Mesenchymal stem cell (in vitro differentiated cells and primary cell): Measurements from ENCODE around the gene LIMS3.
"Not testable (repeated sequence)": the region's sequence is repeated elsewhere in the genome, so short reads cannot be mapped to it uniquely, and the experiment has no call there.

Experiments used
- DNase-seq: peaks from one replicate; pipeline ENCODE4 v3.0.0-alpha.2; 2013
- H2AFZ ChIP-seq: one replicate; pipeline ENCODE4 v1.6.1; 2013; ENCODE audit warnings: low read depth, mild to moderate bottlenecking, control low read depth, inconsistent platforms, low read length, moderate library complexity
- H2AK5ac ChIP-seq: 2 replicates; pipeline ENCODE4 v1.6.1; 2013; ENCODE audit warnings: low read length, moderate library complexity, mild to moderate bottlenecking, inconsistent platforms; ENCODE audit not compliant: severe bottlenecking
- H2BK120ac ChIP-seq: one replicate; pipeline ENCODE4 v1.6.1; 2013; ENCODE audit warnings: low read depth, mild to moderate bottlenecking, inconsistent platforms, low read length, moderate library complexity
- H2BK12ac ChIP-seq, 2 experiments: one replicate each; pipeline ENCODE4 v1.6.1; 2013; ENCODE audit warnings: inconsistent platforms in 2 of 2, low read length in 2 of 2, mild to moderate bottlenecking in 2 of 2, moderate library complexity in 2 of 2, control low read depth in 1 of 2
- H2BK15ac ChIP-seq: one replicate; pipeline ENCODE4 v1.6.1; 2013; ENCODE audit warnings: mild to moderate bottlenecking, low read depth, inconsistent platforms; ENCODE audit not compliant: poor library complexity, severe bottlenecking
- H2BK5ac ChIP-seq: 2 replicates; pipeline ENCODE4 v1.6.1; 2013; ENCODE audit warnings: low read depth, mild to moderate bottlenecking, low read length, control low read depth, inconsistent platforms; ENCODE audit not compliant: poor library complexity, severe bottlenecking
- H3K14ac ChIP-seq, 2 experiments: one replicate each; pipeline ENCODE4 v1.6.1; 2013; ENCODE audit warnings: inconsistent platforms in 2 of 2, low read length in 2 of 2, control low read depth in 1 of 2, mild to moderate bottlenecking in 1 of 2, moderate library complexity in 1 of 2
- H3K18ac ChIP-seq, 2 experiments: one replicate each; pipeline ENCODE4 v1.6.1; 2013; ENCODE audit warnings: inconsistent platforms in 2 of 2, low read length in 2 of 2, control low read depth in 1 of 2, low read depth in 1 of 2, mild to moderate bottlenecking in 1 of 2
- H3K23ac ChIP-seq, 2 experiments: one replicate each; pipeline ENCODE4 v1.6.1; 2013; ENCODE audit warnings: inconsistent platforms in 2 of 2, low read length in 2 of 2, mild to moderate bottlenecking in 2 of 2, moderate library complexity in 2 of 2, control low read depth in 1 of 2
- H3K27ac ChIP-seq: 2 replicates; pipeline ENCODE4 v1.5.1; 2013; ENCODE audit warnings: mild to moderate bottlenecking, moderate library complexity, low read length, control low read depth, inconsistent platforms; ENCODE audit not compliant: poor library complexity, severe bottlenecking
- H3K27me3 ChIP-seq, 2 experiments: 2 replicates each; pipeline versions ENCODE4 v1.6.1 to v1.7.0; 2013; ENCODE audit warnings: low read length in 2 of 2, mild to moderate bottlenecking in 2 of 2, moderate library complexity in 2 of 2, control low read depth in 1 of 2, inconsistent platforms in 1 of 2; ENCODE audit not compliant: control insufficient read depth in 1 of 2, insufficient read depth in 1 of 2
- H3K36me3 ChIP-seq, 2 experiments: 2 replicates each; pipeline versions ENCODE4 v1.6.1 to v1.7.0; 2013; ENCODE audit warnings: low read length in 2 of 2, control low read depth in 1 of 2, inconsistent platforms in 1 of 2, low read depth in 1 of 2, mild to moderate bottlenecking in 1 of 2; ENCODE audit not compliant: insufficient read depth in 2 of 2, control insufficient read depth in 1 of 2
- H3K4ac ChIP-seq, 2 experiments: one replicate each; pipeline ENCODE4 v1.6.1; 2013; ENCODE audit warnings: inconsistent platforms in 2 of 2, low read length in 2 of 2, mild to moderate bottlenecking in 2 of 2, moderate library complexity in 2 of 2, control low read depth in 1 of 2, low read depth in 1 of 2
- H3K4me1 ChIP-seq: 2 replicates; pipeline ENCODE4 v1.6.1; 2013; ENCODE audit warnings: low read depth, low read length, control low read depth; ENCODE audit not compliant: control insufficient read depth, insufficient read depth
- H3K4me2 ChIP-seq: 2 replicates; pipeline ENCODE4 v1.6.1; 2013; ENCODE audit warnings: low read length, mild to moderate bottlenecking, inconsistent platforms; ENCODE audit not compliant: poor library complexity, severe bottlenecking
- H3K4me3 ChIP-seq, 2 experiments: 2 replicates each; pipeline versions ENCODE4 v1.5.1 to v1.7.0; 2013; ENCODE audit warnings: low read length in 2 of 2, mild to moderate bottlenecking in 2 of 2, control low read depth in 1 of 2, low read depth in 1 of 2; ENCODE audit not compliant: insufficient read depth in 1 of 2
- H3K79me1 ChIP-seq: replicated peaks from 2 replicates; pipeline ENCODE4 v1.6.1; 2013; ENCODE audit warnings: mild to moderate bottlenecking, control low read depth, low read length, inconsistent platforms; ENCODE audit not compliant: poor library complexity, severe bottlenecking
- H3K9ac ChIP-seq: 2 replicates; pipeline ENCODE4 v1.7.0; 2013; ENCODE audit warnings: mild to moderate bottlenecking, low read length, moderate library complexity
- H3K9me3 ChIP-seq: 2 replicates; pipeline ENCODE4 v1.7.0; 2013; ENCODE audit warnings: mild to moderate bottlenecking, low read length; ENCODE audit not compliant: control insufficient read depth
- H4K8ac ChIP-seq: one replicate; pipeline ENCODE4 v1.6.1; 2013; ENCODE audit warnings: inconsistent platforms, mild to moderate bottlenecking, low read length, moderate library complexity
- H4K91ac ChIP-seq: one replicate; pipeline ENCODE4 v1.6.1; 2013; ENCODE audit warnings: mild to moderate bottlenecking, low read length, inconsistent platforms
- WGBS: methylation state at CpG from one replicate; pipeline ENCODE4 v1.1.7; 2013; ENCODE audit warnings: mixed read lengths; 5-methylcytosine and 5-hydroxymethylcytosine counted together

The LIMS3 gene

DNA sequence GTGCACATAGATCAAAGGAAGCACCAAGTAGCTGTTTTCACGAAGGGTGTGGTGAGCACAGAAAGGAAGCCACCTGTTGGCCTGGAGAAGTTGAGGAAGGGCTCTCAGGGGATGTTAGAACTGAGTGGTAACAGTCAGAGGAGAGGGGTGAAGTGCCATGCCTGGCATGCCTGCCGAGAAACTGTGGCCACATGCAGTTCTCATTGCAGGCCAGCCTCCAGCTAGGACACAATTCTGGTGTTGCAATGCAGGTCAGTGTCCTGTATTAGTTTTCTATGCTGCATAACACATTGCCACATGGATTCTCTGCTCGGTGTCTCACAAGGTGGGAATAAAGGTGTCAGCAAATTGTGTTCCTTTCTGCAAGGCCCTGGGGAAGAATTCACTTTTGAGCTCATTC lies 46.9 kb downstream of the LIMS3 start:
- H2BK120ac ChIP-seq, H2BK5ac ChIP-seq, H2AFZ ChIP-seq, H4K8ac ChIP-seq, DNase-seq, H4K91ac ChIP-seq, H3K27me3 ChIP-seq, H3K9ac ChIP-seq, H3K9me3 ChIP-seq, H3K4me2 ChIP-seq, H3K4me1 ChIP-seq, H3K4me3 ChIP-seq, H3K18ac ChIP-seq, H3K36me3 ChIP-seq, H2BK12ac ChIP-seq, H3K23ac ChIP-seq, H2BK15ac ChIP-seq, H3K14ac ChIP-seq, H3K27ac ChIP-seq, H2AK5ac ChIP-seq, H3K4ac ChIP-seq, H3K79me1 ChIP-seq: not testable (repeated sequence)
- WGBS, result no CpG with 5 or more reads among the region's 3 CpGs

DNA sequence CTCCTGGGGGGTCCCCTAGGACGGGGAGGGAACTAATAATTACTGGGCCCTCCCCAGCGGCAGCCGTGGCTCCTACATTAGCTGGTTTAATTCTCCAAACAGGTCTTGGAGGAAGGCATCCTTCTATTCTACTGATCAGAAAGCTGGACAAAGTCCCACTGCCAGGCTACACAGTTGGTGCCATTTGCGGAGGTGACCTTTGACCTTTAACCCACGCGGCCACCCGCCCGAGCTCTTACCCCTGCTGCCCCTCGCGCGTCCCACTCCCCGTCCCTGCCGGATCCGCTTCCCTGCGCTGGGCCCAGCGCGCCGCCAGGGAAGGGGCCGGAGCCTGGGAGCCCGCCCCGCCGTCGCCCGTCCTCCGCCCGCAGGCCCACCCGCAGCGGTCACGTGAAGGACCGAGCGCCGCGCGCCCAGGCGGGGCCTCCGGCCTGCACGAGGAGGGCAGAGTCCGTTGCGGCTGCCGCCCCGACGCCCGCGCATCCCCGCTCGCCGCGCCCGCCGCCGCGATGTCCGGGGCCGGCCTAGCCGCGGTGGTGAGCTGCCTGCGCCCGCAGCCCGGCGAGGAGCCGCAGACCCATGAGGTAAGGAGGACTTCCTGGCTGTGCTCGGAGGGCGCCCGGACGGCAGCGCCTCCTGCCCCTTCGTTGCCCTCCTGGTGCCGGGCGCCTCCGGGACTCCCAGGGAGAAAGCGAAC lies 48.9 kb downstream of the LIMS3 start:
- not testable (repeated sequence) for H3K14ac ChIP-seq, H2BK15ac ChIP-seq, H3K4ac ChIP-seq, H2BK120ac ChIP-seq, H3K18ac ChIP-seq, H3K4me2 ChIP-seq, H2AK5ac ChIP-seq, H3K27ac ChIP-seq, H3K27me3 ChIP-seq, H3K9ac ChIP-seq, H2BK12ac ChIP-seq, H2BK5ac ChIP-seq, DNase-seq, H3K79me1 ChIP-seq, H4K8ac ChIP-seq, H2AFZ ChIP-seq, H3K36me3 ChIP-seq, H3K23ac ChIP-seq, H3K4me1 ChIP-seq, H3K9me3 ChIP-seq, H4K91ac ChIP-seq, H3K4me3 ChIP-seq
- WGBS, result no CpG with 5 or more reads among the region's 71 CpGs

DNA sequence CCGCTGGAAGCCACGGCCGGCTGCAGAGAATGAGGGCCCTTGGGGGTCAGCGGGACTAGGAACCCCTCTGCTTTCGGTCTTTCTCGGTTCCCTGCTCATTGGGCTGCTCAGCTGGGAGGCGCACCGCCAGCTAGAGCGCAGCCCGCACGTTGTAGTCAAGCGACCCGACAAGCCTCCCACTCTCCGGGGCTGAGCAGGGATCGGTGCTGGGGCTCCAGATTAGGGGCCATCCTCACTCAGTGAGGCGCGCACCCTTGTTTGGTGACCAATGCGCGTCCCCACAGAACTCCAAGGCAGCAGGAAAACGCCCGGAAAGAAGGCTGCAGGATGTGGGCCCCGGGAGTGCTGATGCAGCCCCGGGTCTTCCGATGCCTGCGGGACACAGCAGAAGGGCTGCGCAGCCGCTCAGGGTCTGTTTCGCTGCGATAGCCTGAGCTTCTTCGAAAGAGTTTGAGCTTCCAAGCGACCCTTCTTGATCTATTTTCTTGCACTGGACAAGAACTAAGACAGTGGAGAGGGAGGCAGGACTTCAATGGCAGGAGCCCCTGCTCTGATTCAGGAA lies 49.6 kb downstream of the LIMS3 start:
- H3K4me2 ChIP-seq, H2BK15ac ChIP-seq: not testable (repeated sequence)
- WGBS, result no CpG with 5 or more reads among the region's 31 CpGs

DNA sequence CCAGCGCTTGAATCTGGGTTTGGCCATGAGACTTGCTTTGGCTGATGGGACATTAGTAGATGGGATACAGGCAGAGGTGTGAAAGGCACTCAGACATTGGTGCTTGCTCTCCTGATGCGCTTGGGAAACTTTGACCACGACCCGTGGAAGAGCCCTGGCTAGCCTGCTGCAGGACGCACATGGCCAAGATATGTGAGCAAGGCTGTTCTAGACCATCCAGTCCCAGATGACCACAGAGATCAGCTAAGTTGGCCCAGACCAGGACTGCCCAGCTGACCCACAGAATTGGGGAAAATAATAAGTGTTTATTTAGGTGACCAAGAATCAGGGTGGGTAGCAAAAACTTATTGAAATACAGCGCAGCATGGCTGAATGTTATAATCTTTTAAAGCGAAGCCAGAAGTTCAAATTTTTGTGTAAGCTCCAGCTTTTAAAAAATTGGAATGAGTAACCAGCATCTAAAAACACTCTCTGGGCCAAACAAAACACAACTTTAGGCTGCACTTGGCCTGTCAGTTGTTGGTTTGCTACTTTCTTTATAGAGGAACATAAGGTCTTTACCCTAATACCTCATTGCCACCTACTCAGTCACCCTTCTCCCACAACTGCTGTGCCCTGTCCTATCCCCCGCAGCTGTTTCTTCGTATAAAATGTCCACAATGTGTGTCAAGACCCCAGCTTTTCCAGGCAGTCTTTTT lies 51.8 kb downstream of the LIMS3 start:
- not testable (repeated sequence) for H3K27me3 ChIP-seq, H3K18ac ChIP-seq, H3K9me3 ChIP-seq, H3K4me3 ChIP-seq, H3K36me3 ChIP-seq, H3K4ac ChIP-seq, H2BK15ac ChIP-seq, H4K8ac ChIP-seq, H3K23ac ChIP-seq, DNase-seq, H4K91ac ChIP-seq, H2BK5ac ChIP-seq, H2BK120ac ChIP-seq, H3K9ac ChIP-seq, H2AK5ac ChIP-seq, H3K27ac ChIP-seq, H2AFZ ChIP-seq, H3K79me1 ChIP-seq, H2BK12ac ChIP-seq, H3K4me2 ChIP-seq, H3K14ac ChIP-seq, H3K4me1 ChIP-seq
- no CpG with 5 or more reads among the region's 9 CpGs for WGBS

More for the DNA sequence above, 49.6 kb downstream of the LIMS3 start:
- not testable (repeated sequence) for H2BK5ac ChIP-seq, H3K79me1 ChIP-seq, H2BK120ac ChIP-seq, H3K4me1 ChIP-seq, H2AK5ac ChIP-seq, H2AFZ ChIP-seq, H3K23ac ChIP-seq, H3K4me3 ChIP-seq, H3K4ac ChIP-seq, H3K27ac ChIP-seq, H2BK12ac ChIP-seq, H3K36me3 ChIP-seq, H3K9me3 ChIP-seq, H3K27me3 ChIP-seq, H3K14ac ChIP-seq, DNase-seq, H4K91ac ChIP-seq, H3K18ac ChIP-seq, H3K9ac ChIP-seq, H4K8ac ChIP-seq
